GM13976 (cell line): ENCODE measurements around the gene NPB.
"Not testable (repeated sequence)": the region's sequence is repeated elsewhere in the genome, so short reads cannot be mapped to it uniquely, and the experiment has no call there.

Experiments
- DNase-seq: peaks from one replicate; pipeline ENCODE4 v3.0.0; 2012; ENCODE audit warnings: low spot score
- CTCF ChIP-seq: IDR thresholded peaks from 2 replicates; pipeline ENCODE4 v1.5.1; 2012; ENCODE audit warnings: borderline replicate concordance, mild to moderate bottlenecking; ENCODE audit not compliant: insufficient read depth; ENCODE audit errors: extremely low read depth, missing control alignments, control extremely low read depth
- in situ Hi-C: fragments of 300-500 bp; cut with MboI; formaldehyde crosslinking; loops from one replicate; pipeline ENCODE4 v1.12.0; 2022; ENCODE audit warnings: low sequenced_read_pairs, mixed read lengths, inconsistent platforms; ENCODE audit not compliant: unreplicated experiment

NPB gene

GRCh38 chr17:81913394-81914102, 11.5 kb downstream of the NPB start:
- in situ Hi-C loops, result no loop called here

GRCh38 chr17:81914103-81914850, 12.2 kb downstream of the NPB start:
- TF ChIP-seq CTCF, result no peak
- no peak for DNase-seq
- in situ Hi-C loops, result no loop called here

More at GRCh38 chr17:81913394-81914102, 11.5 kb downstream of the NPB start:
- DNase-seq, result no peak
- TF ChIP-seq CTCF, result no peak

GRCh38 chr17:81915331-81915730, 13.3 kb downstream of the NPB start:
- in situ Hi-C loops, result no loop called here
- TF ChIP-seq CTCF, result no peak
- no peak for DNase-seq

GRCh38 chr17:81916234-81917001, 14.4 kb downstream of the NPB start:
- DNase-seq, result no peak
- no peak for TF ChIP-seq CTCF
- in situ Hi-C loops, result no loop called here

- peak; percentile 99 for DNase-seq
- in situ Hi-C loops, result no loop called here
- no peak for TF ChIP-seq CTCF
These were observed 15.7 kb downstream of the NPB start, which contains the start of gene SIRT7 for GRCh38 chr17:81917565-81918332. TSS of gene SIRT7 (minus strand) at chr17:81918176. CDS start at chr17:81918131, 45 bp downstream.

GRCh38 chr17:81918333-81918669, 16.3 kb downstream of the NPB start:
- DNase-seq, in situ Hi-C loops: not testable (repeated sequence)
